Suprapubic skin (tissue), 4 donors: ENCODE data around the gene ENO2. TPM values are rescaled to one million over a fixed set of nuclear protein-coding genes. Genes with fewer than 3 reads are reported as not detected.

Experiments used
- DNase-seq, 2 donors: peaks; one replicate each; pipeline ENCODE4 v3.0.0-alpha.2; 2019; ENCODE audit warnings: low spot score in 2 of 2
- H3K27ac ChIP-seq: fragments of 200-600 bp; sonication (generic); one replicate; pipeline ENCODE4 v1.5.1; 2019
- H3K27me3 ChIP-seq: fragments of 200-600 bp; sonication (generic); one replicate; pipeline ENCODE4 v1.5.1; 2019
- H3K36me3 ChIP-seq: fragments of 200-600 bp; sonication (generic); one replicate; pipeline ENCODE4 v1.5.1; 2019
- H3K4me1 ChIP-seq: fragments of 200-600 bp; sonication (generic); one replicate; pipeline ENCODE4 v1.5.1; 2019
- H3K4me3 ChIP-seq: fragments of 200-600 bp; sonication (generic); one replicate; pipeline ENCODE4 v1.5.1; 2019; ENCODE audit warnings: mild to moderate bottlenecking
- H3K9me3 ChIP-seq: fragments of 200-600 bp; sonication (generic); one replicate; pipeline ENCODE4 v1.5.1; 2019
- CTCF ChIP-seq, 2 donors: fragments of 200-600 bp in 1 of 2; fragments of 450-650 bp in 1 of 2; sonication (generic) in 1 of 2; IDR thresholded peaks; one replicate each; pipeline ENCODE4 v1.5.1; 2016 to 2019; ENCODE audit warnings: antibody characterized with exemption in 2 of 2, mild to moderate bottlenecking in 1 of 2, moderate library complexity in 1 of 2
- EP300 ChIP-seq: sonication (generic); formaldehyde crosslinking; IDR thresholded peaks from one replicate; pipeline ENCODE4 v1.6.1; 2017; ENCODE audit warnings: antibody characterized with exemption
- POLR2A ChIP-seq, 2 donors: fragments of 450-650 bp; IDR thresholded peaks; one replicate each; pipeline ENCODE4 v1.6.1; 2017; ENCODE audit warnings: antibody characterized with exemption in 2 of 2, mild to moderate bottlenecking in 2 of 2, moderate library complexity in 2 of 2
- POLR2AphosphoS5 ChIP-seq, 3 donors: sonication (generic); formaldehyde crosslinking; IDR thresholded peaks; one replicate each; pipeline ENCODE4 v1.6.1; 2017; ENCODE audit warnings: antibody characterized with exemption in 3 of 3
- WGBS: methylation state at CpG from one replicate; pipeline ENCODE4 v1.1.5; 2018; 5-methylcytosine and 5-hydroxymethylcytosine counted together
- total RNA-seq, 4 donors: library from RNA; depleted of rRNA; stranded (reverse); fragments of >200 nt; gene quantifications; one replicate each; pipeline ENCODE4 v1.1.0, GENCODE V29; 2016

ENO2 gene
- total RNA-seq, 4 donors from 2014 or later, result 1.3 to 15.4 (median 6.9) TPM

DNA sequence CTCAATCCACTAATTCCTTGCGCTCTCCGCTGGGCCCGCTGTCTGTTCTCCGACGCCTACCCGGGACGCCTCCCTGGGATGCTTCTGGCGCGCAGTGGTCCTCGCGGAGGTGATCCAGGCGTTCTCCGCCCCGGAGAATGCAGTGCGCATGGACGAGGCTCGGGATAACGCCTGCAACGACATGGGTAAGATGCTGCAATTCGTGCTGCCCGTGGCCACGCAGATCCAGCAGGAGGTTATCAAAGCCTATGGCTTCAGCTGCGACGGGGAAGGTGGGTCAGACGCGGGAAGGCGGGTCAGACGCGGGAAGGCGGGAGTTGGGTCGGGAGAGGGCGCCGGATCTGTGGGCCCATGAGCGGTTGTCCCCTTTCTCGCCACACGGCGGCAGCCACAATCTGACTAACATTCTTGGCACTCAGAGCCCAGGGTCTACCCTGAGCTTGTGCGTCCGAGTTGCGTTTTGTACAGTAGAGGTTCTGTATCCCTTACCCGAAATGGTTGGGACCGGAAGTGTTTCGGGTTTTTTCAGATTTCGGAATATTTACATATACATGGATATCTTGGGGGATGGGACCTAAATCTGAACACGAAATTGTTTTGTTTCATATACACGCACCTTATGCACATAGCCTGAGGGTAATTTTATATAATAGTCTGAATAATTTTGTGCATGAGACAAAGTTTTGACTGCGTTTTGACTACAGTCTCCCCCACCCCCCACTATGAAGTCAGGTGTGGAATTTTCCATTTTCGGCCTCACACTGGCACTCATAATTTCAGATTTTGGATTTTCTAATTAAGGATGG lies 30.2 kb downstream of the ENO2 start:
- no peaks in the 10 kb centered on the region for H3K9me3 ChIP-seq
- peaks cover 13% of the 10 kb centered on the region for H3K36me3 ChIP-seq
- whole genome bisulfite sequencing, result 2% methylated on average over 48 of the region's 48 CpGs
- H3K27me3 ChIP-seq, result no peaks in the 10 kb centered on the region
- H3K27ac ChIP-seq, result peak overlapping the region; percentile 97
- TF ChIP-seq CTCF (IDR thresholded peaks at IDR 0.05), result peak; percentile 84 to 85
- TF ChIP-seq POLR2A (IDR thresholded peaks at IDR 0.05), result peak; percentile 40 to 49
- peak; percentile 36 to 84 (median 51) for TF ChIP-seq POLR2AphosphoS5 (IDR thresholded peaks at IDR 0.05)
- no peak for TF ChIP-seq EP300
- DNase-seq, result peak; percentile 97
- peak overlapping the region; percentile 69 for H3K4me3 ChIP-seq
- peaks cover 34% of the 10 kb centered on the region for H3K4me1 ChIP-seq

DNA sequence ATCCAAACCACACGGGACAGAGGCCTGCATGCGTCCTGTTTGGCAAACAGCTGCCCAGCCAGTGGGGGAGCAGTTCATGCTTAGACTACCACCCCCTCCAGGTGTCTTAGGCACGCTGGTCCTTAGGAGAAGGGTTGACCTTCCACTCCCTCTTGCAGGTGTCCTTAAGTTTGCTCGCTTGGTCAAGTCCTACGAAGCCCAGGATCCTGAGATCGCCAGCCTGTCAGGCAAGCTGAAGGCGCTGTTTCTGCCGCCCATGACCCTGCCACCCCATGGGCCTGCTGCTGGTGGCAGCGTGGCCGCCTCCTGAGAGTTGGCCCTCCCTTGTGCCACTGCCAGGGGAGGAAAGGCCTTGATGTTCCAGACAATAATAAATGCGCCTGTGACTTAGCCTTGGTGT lies 31.2 kb downstream of the ENO2 start:
- Histone ChIP-seq H3K36me3 (peaks cover 13% of the 10 kb centered on the region), H3K27me3 (no peaks in the 10 kb centered on the region), H3K4me1 (peaks cover 38% of the 10 kb centered on the region), H3K27ac (peak overlapping the region; percentile 79), H3K9me3 (no peaks in the 10 kb centered on the region), H3K4me3 (peak overlapping the region; percentile 47)
- WGBS, result 74% methylated on average over 9 of the region's 11 CpGs
- DNase-seq, result no peak
- no peak for TF ChIP-seq POLR2AphosphoS5 (IDR thresholded peaks at IDR 0.05)
- no peak for TF ChIP-seq CTCF (IDR thresholded peaks at IDR 0.05)
- no peak for TF ChIP-seq POLR2A (IDR thresholded peaks at IDR 0.05)
- TF ChIP-seq EP300, result no peak

GRCh38 chr12:6946033-6946919 lies 31.9 kb downstream of the ENO2 start:
- peaks cover 42% of the 10 kb centered on the region for H3K4me1 ChIP-seq
- 31% methylated on average over 19 of the region's 32 CpGs for WGBS
- no peaks in the 10 kb centered on the region for H3K27me3 ChIP-seq
- TF ChIP-seq EP300 (no peak), POLR2AphosphoS5 (IDR thresholded peaks at IDR 0.05) (peak in 1 of 3 donors; percentile 74)
- peak overlapping the region; percentile 47 for H3K4me3 ChIP-seq
- H3K36me3 ChIP-seq, result peaks cover 9% of the 10 kb centered on the region
- H3K27ac ChIP-seq, result peak overlapping the region; percentile 79
- H3K9me3 ChIP-seq, result no peaks in the 10 kb centered on the region
- DNase-seq, result peak in 1 of 2 donors; percentile 87

- TF ChIP-seq POLR2AphosphoS5 (IDR thresholded peaks at IDR 0.05) (no peak), POLR2A (IDR thresholded peaks at IDR 0.05) (no peak), CTCF (IDR thresholded peaks at IDR 0.05) (no peak), EP300 (no peak)
- Histone ChIP-seq H3K27ac (peak overlapping the region; percentile 79), H3K36me3 (peaks cover 3% of the 10 kb centered on the region), H3K9me3 (no peaks in the 10 kb centered on the region), H3K27me3 (no peaks in the 10 kb centered on the region), H3K4me3 (peak overlapping the region; percentile 47), H3K4me1 (peaks cover 42% of the 10 kb centered on the region)
- DNase-seq, result no peak
- WGBS, result 45% methylated on average over 8 of the region's 8 CpGs
Measured at GRCh38 chr12:6946920-6947374, 32.6 kb downstream of the ENO2 start.

DNA sequence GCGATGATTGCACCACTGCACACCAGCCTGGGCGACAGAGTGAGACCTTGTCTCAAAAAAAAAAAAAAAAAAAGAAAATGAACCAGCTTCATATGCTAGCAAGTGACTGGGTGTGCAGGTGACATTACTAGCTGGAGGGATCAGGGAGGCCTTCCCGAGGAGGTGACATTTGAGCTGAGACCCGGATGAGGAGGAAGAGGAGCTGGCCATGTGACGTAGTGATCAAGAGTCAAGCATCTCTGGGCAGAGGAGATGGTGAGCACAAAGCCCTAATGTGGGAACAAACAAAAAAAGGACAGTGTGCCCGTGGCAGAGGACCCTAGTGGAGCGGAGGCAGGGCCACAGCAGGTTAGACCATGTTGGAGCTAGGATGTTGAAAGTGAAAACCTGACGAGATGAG lies 33.2 kb downstream of the ENO2 start:
- 84% methylated on average over 8 of the region's 8 CpGs for WGBS
- Histone ChIP-seq H3K4me1 (peaks cover 41% of the 10 kb centered on the region), H3K36me3 (peaks cover 3% of the 10 kb centered on the region), H3K9me3 (no peaks in the 10 kb centered on the region), H3K27ac (no peak overlapping the region), H3K4me3 (no peak overlapping the region), H3K27me3 (no peaks in the 10 kb centered on the region)
- no peak for TF ChIP-seq POLR2A (IDR thresholded peaks at IDR 0.05)
- no peak for TF ChIP-seq POLR2AphosphoS5 (IDR thresholded peaks at IDR 0.05)
- no peak for TF ChIP-seq EP300
- no peak for TF ChIP-seq CTCF (IDR thresholded peaks at IDR 0.05)
- no peak for DNase-seq
